ENCODE data around the gene SORBS1.

The SORBS1 gene

GRCh38 chr10:95459446-95460045 lies 101.6 kb downstream of the SORBS1 start:
- no peak for DNase-seq (ENCODE audit: low read depth in 2 of 2)

- no peak for DNase-seq (ENCODE audit: low read depth in 2 of 2)
Measured at GRCh38 chr10:95458871-95459270, 102.3 kb downstream of the SORBS1 start.

- no peak for DNase-seq (ENCODE audit: low read depth in 2 of 2)
Measured at GRCh38 chr10:95458014-95458413, 103.2 kb downstream of the SORBS1 start.

- DNase-seq (ENCODE audit: low read depth in 2 of 2), result no peak
Measured at GRCh38 chr10:95457319-95457886, 103.8 kb downstream of the SORBS1 start.

- DNase-seq (ENCODE audit: low read depth in 2 of 2), result no peak
Measured at GRCh38 chr10:95456516-95456915, 104.7 kb downstream of the SORBS1 start.

- DNase-seq (ENCODE audit: low read depth in 2 of 2), result no peak
Measured at GRCh38 chr10:95454940-95455339, 106.2 kb downstream of the SORBS1 start.

GRCh38 chr10:95454356-95454755 lies 106.8 kb downstream of the SORBS1 start:
- DNase-seq (ENCODE audit: low read depth in 2 of 2), result no peak

GRCh38 chr10:95451568-95452524 lies 109.3 kb downstream of the SORBS1 start:
- peak in 1 of 2 experiments; percentile 3 for DNase-seq (ENCODE audit: low read depth in 2 of 2)

- no peak for DNase-seq (ENCODE audit: low read depth in 2 of 2)
Measured at GRCh38 chr10:95451150-95451549, 110.0 kb downstream of the SORBS1 start.

- no peak for DNase-seq (ENCODE audit: low read depth in 2 of 2)
Measured at GRCh38 chr10:95450188-95450587, 111.0 kb downstream of the SORBS1 start.

- no peak for DNase-seq (ENCODE audit: low read depth in 2 of 2)
Measured at GRCh38 chr10:95447685-95448084, 113.5 kb downstream of the SORBS1 start.

GRCh38 chr10:95445837-95446486 lies 115.2 kb downstream of the SORBS1 start:
- DNase-seq (ENCODE audit: low read depth in 2 of 2), result peak; percentile 40 to 49

- peak; percentile 40 to 47 for DNase-seq (ENCODE audit: low read depth in 2 of 2)
Measured at GRCh38 chr10:95445223-95445836, 115.8 kb downstream of the SORBS1 start.

- DNase-seq (ENCODE audit: low read depth in 2 of 2), result no peak
Measured at GRCh38 chr10:95444792-95445191, 116.4 kb downstream of the SORBS1 start.

- no peak for DNase-seq (ENCODE audit: low read depth in 2 of 2)
Measured at GRCh38 chr10:95443636-95444035, 117.5 kb downstream of the SORBS1 start.

GRCh38 chr10:95442341-95442740 lies 118.8 kb downstream of the SORBS1 start:
- no peak for DNase-seq (ENCODE audit: low read depth in 2 of 2)

- DNase-seq (ENCODE audit: low read depth in 2 of 2), result no peak
Measured at GRCh38 chr10:95441547-95441923, 119.6 kb downstream of the SORBS1 start.

- no peak for DNase-seq (ENCODE audit: low read depth in 2 of 2)
Measured at GRCh38 chr10:95440756-95441546, 120.2 kb downstream of the SORBS1 start.

GRCh38 chr10:95440038-95440725 lies 121.0 kb downstream of the SORBS1 start:
- no peak for DNase-seq (ENCODE audit: low read depth in 2 of 2)

- DNase-seq (ENCODE audit: low read depth in 2 of 2), result no peak
Measured at GRCh38 chr10:95438781-95439180, 122.4 kb downstream of the SORBS1 start.
